ENCODE results near the gene TTLL11.

DNA sequence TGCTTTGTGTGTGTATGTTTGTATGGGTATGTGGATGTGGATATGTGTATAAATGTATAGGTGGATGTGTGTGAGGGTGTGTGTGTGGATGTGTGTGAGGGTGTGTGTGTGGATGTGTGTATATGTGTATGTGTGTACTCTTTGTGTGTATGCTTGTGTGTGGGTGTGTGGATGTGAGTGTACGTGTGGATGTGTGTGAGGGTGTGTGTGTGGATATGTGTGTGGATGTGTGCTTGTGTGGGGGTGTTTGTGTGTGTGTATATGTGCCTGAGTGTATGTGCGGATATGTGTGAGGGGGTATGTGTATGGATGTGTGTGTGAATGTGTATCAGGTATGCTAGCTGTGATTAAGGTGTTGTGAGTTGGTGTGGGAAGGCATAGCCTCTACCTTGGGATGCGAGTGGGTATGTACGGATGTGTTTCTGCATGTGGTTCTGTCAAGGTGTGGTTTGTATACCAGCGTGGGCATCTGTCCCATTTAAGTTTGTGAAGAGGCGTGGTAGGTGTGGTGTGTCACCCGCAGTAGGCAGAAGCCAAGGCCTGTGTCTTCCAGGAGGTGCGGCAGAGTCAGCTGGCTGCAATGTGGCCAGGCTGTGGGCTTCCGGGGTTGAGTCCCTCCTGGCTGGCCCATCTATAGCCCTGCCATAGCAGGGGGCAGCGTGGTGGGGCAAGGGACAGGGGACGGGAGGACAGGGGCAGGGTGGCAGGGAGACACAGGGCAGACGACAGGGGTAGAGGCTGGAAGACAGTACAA, 285.9 kb downstream of the TTLL11 start:
- TF ChIP-seq, protein P1, sequence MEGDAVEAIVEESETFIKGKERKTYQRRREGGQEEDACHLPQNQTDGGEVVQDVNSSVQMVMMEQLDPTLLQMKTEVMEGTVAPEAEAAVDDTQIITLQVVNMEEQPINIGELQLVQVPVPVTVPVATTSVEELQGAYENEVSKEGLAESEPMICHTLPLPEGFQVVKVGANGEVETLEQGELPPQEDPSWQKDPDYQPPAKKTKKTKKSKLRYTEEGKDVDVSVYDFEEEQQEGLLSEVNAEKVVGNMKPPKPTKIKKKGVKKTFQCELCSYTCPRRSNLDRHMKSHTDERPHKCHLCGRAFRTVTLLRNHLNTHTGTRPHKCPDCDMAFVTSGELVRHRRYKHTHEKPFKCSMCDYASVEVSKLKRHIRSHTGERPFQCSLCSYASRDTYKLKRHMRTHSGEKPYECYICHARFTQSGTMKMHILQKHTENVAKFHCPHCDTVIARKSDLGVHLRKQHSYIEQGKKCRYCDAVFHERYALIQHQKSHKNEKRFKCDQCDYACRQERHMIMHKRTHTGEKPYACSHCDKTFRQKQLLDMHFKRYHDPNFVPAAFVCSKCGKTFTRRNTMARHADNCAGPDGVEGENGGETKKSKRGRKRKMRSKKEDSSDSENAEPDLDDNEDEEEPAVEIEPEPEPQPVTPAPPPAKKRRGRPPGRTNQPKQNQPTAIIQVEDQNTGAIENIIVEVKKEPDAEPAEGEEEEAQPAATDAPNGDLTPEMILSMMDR (conservative IDR thresholded peaks at IDR 0.05), result no peak
- TF ChIP-seq EZH2 (IDR thresholded peaks at IDR 0.05; ENCODE audit: low read depth), result no peak

Measured in PC-9 (cell line).